Measurements from ENCODE around the gene SMPD3.

DNA sequence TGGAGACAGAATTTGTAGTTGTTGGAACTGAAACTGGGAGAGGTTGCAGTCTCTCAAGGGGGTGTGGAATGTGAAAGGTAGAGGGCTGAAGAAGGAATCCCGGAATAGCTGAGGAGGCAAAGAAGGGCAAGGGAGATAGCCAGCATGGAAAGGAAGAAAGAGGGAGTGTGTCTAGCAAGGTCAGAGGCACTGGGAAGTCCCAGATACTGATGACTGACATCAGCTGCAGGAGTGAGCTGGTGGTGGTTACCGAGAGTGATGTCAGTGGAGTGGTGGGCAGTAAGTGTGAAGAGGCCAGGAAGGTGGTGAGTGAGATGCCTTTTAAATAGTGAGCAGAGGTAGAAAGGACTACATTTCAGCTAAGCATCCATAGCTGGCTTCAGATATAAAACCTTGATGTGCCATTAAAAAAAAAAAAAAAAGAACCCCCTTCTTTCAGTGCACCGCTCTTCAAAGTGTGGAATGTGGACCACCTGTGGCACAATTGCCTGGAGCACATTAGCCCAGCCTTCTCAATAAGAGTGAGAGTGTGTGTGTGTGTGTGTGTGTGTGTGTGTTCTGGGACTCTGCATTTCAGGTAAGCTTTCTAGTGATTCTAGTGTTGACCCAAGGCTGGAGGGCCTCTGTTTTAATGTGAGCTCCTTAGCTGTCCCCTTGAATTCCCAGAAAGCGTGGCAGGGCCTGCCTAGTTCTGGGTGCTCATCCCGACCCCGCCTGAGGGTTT lies 129.0 kb downstream of the SMPD3 start:
- TF ChIP-seq, protein P1, sequence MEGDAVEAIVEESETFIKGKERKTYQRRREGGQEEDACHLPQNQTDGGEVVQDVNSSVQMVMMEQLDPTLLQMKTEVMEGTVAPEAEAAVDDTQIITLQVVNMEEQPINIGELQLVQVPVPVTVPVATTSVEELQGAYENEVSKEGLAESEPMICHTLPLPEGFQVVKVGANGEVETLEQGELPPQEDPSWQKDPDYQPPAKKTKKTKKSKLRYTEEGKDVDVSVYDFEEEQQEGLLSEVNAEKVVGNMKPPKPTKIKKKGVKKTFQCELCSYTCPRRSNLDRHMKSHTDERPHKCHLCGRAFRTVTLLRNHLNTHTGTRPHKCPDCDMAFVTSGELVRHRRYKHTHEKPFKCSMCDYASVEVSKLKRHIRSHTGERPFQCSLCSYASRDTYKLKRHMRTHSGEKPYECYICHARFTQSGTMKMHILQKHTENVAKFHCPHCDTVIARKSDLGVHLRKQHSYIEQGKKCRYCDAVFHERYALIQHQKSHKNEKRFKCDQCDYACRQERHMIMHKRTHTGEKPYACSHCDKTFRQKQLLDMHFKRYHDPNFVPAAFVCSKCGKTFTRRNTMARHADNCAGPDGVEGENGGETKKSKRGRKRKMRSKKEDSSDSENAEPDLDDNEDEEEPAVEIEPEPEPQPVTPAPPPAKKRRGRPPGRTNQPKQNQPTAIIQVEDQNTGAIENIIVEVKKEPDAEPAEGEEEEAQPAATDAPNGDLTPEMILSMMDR (IDR thresholded peaks at IDR 0.05) = no peak
- TF ChIP-seq POLR2AphosphoS5 (IDR thresholded peaks at IDR 0.05) = no peak

Measured in sigmoid colon (tissue), 4 donors.